Kidney tubule cell (primary cell): ENCODE measurements around the gene HSPB7.

ENCODE experiments used
- DNase-seq: peaks from one replicate; pipeline ENCODE4 v3.0.0-alpha.2; 2018; ENCODE audit warnings: low spot score

Gene HSPB7

GRCh38 chr1:15975805-15976680 is 41.8 kb downstream of the HSPB7 start, which contains the start of gene ZBTB17:
ZBTB17 (minus strand) TSS chr1:15976101; CDS start chr1:15948495, 27,606 bp downstream.
- DNase-seq, result peak; percentile 94

GRCh38 chr1:15975358-15975804 is 42.5 kb downstream of the HSPB7 start:
- peak; percentile 68 for DNase-seq

GRCh38 chr1:15974855-15975254 is 43.0 kb downstream of the HSPB7 start:
- DNase-seq, result peak; percentile 37

- no peak for DNase-seq
These were observed 44.1 kb downstream of the HSPB7 start for GRCh38 chr1:15973772-15974171.

- no peak for DNase-seq
These were observed 45.4 kb downstream of the HSPB7 start for GRCh38 chr1:15972409-15972808.

- no peak for DNase-seq
These were observed 46.9 kb downstream of the HSPB7 start for GRCh38 chr1:15970911-15971310.

- DNase-seq, result no peak
These were observed 48.4 kb downstream of the HSPB7 start for GRCh38 chr1:15969321-15969880.

GRCh38 chr1:15968172-15968571 is 49.7 kb downstream of the HSPB7 start:
- DNase-seq, result no peak

- no peak for DNase-seq
These were observed 50.9 kb downstream of the HSPB7 start for GRCh38 chr1:15966956-15967344.

- DNase-seq, result peak; percentile 68
These were observed 51.5 kb downstream of the HSPB7 start for GRCh38 chr1:15966081-15966955.

- DNase-seq, result no peak
These were observed 52.5 kb downstream of the HSPB7 start for GRCh38 chr1:15965228-15965767.
